DMS79 treated with DMSO at 0.1 percent for 48 hours (cell line): ENCODE measurements around the gene UBE2E2.

Experiments used
- DNase-seq: peaks from one replicate; lab custom pipeline; 2025; lab: John Stamatoyannopoulos, UW

The UBE2E2 gene

DNA sequence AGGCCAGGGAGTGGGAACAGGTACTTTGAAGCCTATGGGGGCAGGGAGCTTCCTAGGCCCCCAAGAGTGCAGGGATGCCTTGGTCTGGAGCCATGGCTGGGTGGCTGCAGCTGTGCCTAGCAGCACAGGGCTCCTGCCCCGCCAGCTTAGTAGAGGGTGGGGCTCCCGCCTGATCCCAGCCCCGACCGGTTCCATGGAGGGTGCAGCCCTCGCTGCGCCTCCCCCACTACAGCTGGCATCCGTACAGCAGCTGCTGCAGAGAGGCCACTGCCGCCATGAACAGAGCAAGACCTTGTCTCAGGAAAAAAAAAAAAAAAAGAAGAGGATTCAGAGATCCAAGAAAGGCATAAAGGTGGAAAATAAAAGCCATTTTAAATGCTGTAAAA, 277.2 kb downstream of the UBE2E2 start:
- no peak for DNase-seq

GRCh38 chr3:23481011-23481615, 278.0 kb downstream of the UBE2E2 start:
- DNase-seq: no peak

- no peak for DNase-seq
Measured at GRCh38 chr3:23481616-23482278, 278.6 kb downstream of the UBE2E2 start.

GRCh38 chr3:23484386-23484785, 281.3 kb downstream of the UBE2E2 start:
- no peak for DNase-seq

GRCh38 chr3:23485922-23486321, 282.8 kb downstream of the UBE2E2 start:
- DNase-seq: no peak

- DNase-seq: no peak
Measured at GRCh38 chr3:23487015-23487414, 283.9 kb downstream of the UBE2E2 start.

- DNase-seq: no peak
Measured at GRCh38 chr3:23488618-23489017, 285.5 kb downstream of the UBE2E2 start.

DNA sequence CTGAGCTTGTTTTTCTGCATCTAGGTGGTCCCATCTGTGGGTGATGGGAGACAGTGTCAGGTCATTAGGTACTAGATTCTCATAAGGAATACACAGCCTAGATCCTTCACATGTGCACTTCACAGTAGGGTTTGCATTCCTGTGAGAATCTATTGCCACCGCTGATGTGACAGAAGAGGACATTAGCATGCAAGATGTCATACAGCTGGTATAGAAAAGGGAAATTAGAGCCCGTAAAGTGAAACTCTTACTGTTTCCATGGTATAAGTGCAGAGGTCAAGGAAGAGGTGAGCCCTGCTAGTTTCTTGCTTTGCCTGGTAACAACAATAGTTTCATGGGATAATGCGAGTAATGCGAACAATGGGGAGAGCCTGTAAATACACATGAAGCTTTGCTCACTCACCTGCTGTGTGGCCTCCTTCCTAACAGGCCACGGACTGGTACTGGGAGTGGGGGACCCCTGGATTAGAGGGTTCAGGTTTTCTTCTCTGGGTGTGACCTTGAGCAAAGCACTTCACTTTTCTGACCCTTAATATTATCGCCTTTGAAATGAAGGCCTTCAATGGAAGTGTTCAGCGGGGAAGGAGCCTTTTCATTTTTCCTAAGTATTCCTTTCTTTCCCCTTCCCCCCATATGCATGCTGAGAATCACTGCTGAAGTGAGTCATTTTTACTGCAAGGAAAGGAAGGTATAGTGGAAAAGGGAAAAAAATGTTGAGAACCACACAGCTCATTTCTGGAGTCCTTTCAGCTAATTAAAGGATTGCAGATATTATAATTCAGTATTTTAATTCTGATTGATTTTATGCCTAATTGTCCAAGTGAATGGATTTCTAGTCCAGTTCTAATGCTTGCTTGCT, 286.4 kb downstream of the UBE2E2 start:
- DNase-seq: no peak

- no peak for DNase-seq
Measured at GRCh38 chr3:23490459-23490858, 287.3 kb downstream of the UBE2E2 start.

GRCh38 chr3:23492057-23492456, 288.9 kb downstream of the UBE2E2 start:
- no peak for DNase-seq

DNA sequence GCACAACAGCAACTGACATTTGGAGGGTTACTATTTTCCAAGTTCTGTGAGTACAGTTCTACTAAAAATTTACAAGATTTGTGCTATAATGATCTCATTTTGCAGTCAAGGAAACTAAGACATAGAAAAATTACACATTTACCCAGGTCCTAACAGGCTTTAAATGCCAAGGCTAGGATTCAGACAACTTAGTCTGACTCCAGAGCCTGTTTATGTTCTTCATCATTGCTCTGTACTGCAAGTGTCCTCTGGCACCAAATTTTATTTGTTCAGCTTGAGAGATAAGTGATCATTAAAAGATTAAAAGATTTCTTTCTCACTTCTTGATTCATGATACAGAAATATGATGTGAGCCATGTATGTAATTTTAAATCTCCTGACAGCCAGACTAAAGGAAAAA, 290.8 kb downstream of the UBE2E2 start:
- no peak for DNase-seq

- no peak for DNase-seq
Measured at GRCh38 chr3:23494967-23495366, 291.8 kb downstream of the UBE2E2 start.

DNA sequence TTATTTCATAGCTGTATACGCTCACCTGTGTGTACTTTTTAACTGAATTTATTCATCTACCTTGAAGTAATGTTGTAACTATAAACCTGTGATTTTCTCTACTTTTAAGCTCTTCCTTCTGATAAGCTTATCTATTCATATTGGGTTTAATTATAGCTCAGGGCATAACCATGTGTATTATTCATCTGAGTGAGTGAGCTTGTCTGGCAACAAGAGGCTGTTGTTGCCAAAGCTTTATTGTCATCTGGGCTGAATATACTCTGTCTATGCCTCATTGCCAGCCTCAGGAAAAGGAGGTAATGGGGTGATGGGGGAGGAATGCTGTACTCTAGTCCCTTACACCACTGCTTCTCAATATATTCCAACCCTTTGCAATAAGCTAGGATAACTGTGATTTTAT, 292.4 kb downstream of the UBE2E2 start:
- no peak for DNase-seq

DNA sequence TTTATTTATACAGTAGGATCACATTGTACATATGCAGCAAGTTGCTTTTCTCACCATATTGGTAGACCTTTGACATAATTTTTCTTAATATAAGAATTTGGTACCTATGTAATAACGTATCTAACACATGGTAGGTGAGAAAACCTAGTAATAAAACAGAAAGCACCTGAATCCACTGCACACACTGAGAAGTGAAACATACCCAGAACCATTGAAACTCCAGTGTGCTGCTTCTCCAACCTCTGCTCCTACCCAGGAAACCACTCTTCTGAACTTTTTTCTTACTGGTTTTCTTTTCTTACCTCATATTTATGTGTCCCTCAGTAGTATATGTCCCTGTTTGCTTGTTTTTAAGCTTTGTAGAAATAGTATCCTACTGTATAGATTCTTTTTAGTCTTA, 293.0 kb downstream of the UBE2E2 start:
- no peak for DNase-seq

DNA sequence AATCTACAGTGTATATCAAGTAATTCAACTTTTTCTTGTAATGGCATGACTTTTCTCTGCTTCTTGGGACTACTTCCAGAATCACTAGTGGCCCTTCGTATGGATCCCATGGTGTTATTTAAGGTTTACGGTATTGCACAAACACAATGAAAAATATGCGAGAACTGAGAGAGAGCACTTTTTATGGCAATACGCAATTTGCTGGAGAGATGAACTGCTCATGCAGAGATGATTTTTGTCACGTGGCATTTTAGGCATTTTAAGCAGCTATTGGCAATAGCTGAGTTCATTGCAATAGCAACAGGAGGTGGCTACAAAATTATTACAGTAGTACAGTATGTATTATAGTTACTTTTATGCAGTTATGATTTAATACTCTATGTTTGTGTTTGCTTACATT, 294.0 kb downstream of the UBE2E2 start:
- no peak for DNase-seq

DNA sequence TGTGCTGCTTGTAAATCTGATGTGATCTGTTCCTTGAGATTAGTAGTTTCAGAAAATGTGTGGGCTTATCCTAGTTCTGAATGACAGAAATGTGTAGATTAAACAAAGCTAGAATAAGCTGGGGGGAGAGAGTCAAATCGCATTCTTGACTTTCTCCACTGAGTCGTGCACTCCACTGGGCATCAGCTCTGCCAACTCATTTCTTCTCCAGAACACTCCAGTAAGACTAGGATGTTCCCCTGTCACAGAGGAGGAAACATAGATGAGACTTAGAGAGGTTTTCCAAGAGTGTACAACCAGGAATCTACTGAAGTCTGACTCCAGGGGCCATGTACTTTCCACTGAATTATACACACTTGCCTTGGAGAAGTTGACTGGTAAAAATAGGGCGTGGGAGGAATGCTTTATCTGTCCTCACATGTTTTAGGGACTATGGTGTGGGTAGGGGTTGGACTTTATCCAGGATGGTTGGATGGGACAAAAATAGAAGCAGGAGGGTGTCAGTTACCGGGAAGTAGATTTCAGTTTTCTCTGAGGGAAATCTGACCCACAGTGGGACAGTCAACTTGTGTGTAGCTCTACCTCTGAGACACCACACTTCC, 298.2 kb downstream of the UBE2E2 start:
- no peak for DNase-seq

DNA sequence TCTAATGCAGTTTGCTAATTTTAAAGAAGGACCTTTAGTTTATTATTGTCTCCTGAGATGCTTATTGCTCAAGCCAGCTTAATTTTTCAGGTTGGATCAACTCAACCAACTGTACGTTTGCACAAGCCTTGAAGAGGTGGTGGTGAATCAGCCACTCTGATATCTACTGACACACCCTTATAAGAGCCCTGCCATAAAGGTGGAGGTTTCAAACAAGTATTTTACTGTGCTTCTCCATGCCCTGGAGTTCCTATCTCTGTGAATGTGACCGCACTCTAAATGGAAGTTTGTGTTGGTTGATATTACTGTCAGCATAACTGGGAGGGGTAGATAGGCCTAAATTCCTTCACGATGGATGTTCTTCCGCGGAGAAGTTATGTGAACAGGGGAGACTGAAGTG, 305.3 kb downstream of the UBE2E2 start:
- DNase-seq: no peak

DNA sequence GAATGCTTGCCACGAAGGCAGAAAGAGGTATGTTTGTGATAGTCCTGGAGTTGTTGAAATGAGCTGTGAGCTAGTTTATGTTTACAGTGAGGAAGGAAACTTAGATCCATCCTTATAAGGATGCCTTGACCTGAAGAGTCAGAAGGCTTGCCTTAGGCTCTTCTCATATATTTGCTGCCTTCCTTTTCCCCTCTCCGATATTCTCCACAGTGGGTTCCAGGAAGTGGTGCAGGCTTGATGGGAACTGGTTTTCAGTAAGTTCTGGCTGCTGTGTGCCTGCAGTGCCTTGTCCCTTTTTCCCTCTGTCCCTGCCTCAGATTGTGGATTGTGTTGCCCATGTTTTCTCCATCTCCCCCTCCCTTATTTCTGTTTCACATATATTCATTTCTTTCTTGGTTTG, 315.3 kb downstream of the UBE2E2 start:
- no peak for DNase-seq

- no peak for DNase-seq
Measured at GRCh38 chr3:23519314-23520208, 316.4 kb downstream of the UBE2E2 start.

GRCh38 chr3:23527326-23527725, 324.2 kb downstream of the UBE2E2 start:
- DNase-seq: no peak

DNA sequence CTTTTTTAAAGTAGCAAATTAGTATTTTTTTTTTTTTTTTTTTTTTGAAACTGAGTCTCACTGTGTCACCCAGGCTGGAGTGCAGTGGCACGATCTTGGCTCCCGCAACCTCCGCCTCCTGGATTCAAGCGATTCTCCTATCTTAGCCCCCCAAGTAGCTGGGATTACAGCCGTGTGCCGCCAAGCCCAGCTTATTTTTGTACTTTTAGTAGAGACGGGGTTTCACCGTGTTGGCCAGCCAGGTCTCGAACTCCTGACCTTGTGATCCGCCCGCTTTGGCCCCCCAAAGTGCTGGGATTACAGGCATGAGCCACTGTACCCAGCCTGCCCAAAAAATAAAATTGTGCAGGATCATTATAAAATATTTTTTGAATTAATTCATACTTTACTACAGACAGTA, 330.5 kb downstream of the UBE2E2 start:
- DNase-seq: no peak

GRCh38 chr3:23533996-23534395, 330.9 kb downstream of the UBE2E2 start:
- DNase-seq: no peak
